ENCODE data around the gene CMTM8. TPM values are rescaled to one million over a fixed set of nuclear protein-coding genes. Genes with fewer than 3 reads are reported as not detected.

CMTM8 gene
- polyA plus RNA-seq, 1 donor = 1.0 TPM

DNA sequence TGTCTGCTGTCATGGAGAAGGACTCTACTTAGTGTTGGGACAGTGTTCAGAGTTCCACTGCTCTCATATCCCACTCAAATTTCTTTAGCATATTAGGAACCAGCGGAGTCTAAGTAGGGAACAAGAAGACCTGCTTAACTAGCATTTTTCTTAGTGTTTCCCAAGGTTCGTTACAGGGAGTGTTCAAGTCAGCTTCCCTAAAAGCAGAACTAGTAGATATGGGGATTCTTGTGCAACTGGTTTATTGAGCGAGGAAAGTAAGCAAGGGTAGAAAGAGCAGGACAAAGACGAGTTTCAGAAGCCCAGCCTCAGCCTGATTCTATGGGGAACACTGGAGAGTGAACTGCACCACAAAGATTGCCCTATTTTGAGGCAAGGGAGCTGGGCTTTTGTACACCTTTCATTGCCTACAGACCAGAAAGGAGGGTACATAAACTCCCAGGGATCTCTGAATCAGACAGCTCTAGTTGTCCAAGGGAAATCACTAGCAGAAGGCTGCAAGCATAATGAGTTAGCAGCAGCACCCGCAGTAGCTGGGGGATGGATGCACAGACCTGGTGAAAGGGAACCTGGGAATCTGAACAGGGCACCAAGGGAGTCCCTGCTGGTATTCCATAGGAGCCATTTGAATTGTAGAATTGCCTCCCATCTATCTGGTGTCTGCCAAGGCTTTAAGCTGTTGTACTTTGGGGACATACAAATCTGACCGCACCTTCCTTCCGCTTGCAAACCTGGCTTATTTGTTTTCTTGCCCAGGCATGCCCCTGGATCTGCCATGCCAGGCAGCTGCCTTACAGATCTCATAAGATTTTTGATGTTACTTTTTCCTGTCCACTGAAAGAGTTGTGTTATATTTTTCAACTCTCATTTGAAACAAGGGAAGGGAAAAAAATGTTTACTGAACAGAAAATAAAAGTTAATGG is 168.3 kb downstream of the CMTM8 start:
- no peak for DNase-seq (ENCODE audit: low read depth)

- no peak for DNase-seq (ENCODE audit: low read depth)
These were observed 172.1 kb downstream of the CMTM8 start for GRCh38 chr3:32410367-32411246.

- DNase-seq (ENCODE audit: low read depth) = no peak
These were observed 173.0 kb downstream of the CMTM8 start for GRCh38 chr3:32411442-32411841.

DNA sequence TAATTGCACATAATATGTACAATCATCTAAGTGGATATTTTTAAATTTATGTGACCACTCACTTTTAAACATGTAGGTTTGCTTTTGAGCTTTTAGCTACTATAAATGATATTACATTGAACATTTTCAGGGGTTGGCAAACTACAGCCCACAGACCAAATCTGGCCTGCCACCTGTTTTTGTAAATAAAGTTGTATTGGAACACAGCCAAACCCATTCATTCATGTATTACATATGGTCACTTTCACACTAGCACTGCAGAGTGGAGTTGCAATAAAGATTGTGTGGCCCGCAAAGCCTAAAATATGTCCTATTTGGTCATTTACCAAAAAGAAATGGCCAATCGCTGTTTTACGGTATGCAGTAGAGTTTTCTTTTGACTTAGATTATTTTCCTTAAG is 174.4 kb downstream of the CMTM8 start:
- DNase-seq (ENCODE audit: low read depth) = no peak

- DNase-seq (ENCODE audit: low read depth) = no peak
These were observed 175.5 kb downstream of the CMTM8 start for GRCh38 chr3:32413845-32414521.

DNA sequence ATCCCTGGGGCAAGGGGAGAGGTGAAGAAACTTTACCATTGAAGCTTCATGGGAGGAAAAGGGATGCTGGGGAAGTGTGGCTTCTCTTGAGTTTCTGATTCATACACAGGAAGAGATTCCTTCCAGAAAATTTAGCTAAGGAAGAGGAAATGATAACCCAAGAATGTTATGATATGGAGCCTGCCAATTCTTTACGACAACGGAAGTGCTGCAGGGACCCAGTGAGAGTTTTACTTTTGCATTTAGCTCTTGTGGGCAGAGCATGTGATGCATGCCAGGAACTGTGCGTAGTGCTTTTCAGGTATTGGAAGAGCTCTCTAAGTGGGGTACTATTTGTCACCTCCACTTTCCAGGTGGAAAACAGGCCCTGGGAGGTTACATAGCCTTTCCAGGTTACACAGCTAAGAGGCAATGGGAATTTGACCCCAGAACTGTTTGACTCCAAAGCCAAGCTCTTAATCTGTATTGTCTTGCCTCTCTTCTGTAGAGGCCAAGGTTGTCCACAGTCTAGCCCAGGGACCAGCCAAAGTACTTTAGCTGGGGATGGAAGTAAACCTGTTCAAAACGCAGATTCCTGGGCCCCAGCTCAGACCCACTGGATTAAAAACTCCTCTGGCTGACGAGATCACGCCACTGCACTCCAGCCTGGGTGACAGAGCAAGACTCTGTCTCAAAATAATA is 176.2 kb downstream of the CMTM8 start:
- no peak for DNase-seq (ENCODE audit: low read depth)

DNA sequence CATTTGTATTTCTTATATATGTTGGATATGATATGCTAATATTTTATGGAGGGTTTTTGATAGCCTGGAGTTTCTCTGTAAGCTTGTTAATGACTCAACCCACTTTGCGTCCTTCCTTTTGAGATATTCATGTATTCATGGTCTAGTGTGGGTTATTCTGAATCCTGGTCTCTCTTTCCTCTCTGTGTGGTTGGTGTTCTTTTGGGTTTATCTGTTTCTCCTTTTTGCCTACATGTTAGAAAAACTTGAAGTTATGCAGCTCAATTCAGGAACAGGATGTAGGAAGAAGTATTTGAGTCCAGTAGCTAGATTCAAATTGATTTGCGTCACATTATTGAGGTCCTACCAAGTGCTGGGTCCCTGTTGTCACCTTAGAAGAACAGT is 181.3 kb downstream of the CMTM8 start:
- no peak for DNase-seq (ENCODE audit: low read depth)

Other genes starting within 250 kb of the CMTM8 start
- gene GPD1L, start 132.1 kb upstream of the CMTM8 start, polyA plus RNA-seq (ENCODE audit: insufficient read length) = 43.4 TPM
- 12.9 TPM for gene CMTM7, start 153.2 kb downstream of the CMTM8 start, polyA plus RNA-seq (ENCODE audit: insufficient read length)